Heart left ventricle (tissue), 16 donors: Measurements from ENCODE around the gene LRP1. TPM values are rescaled to one million over a fixed set of nuclear protein-coding genes. Genes with fewer than 3 reads are reported as not detected.

ENCODE experiments used
- ATAC-seq, 4 donors: fragments of 200-7000 bp; cut with Tn5 transposase; one replicate each; pipeline ENCODE4 v1.9.1; 2020 to 2022; ENCODE audit warnings: moderate library complexity in 4 of 4, mild to moderate bottlenecking in 3 of 4, moderate number of reproducible peaks in 1 of 4
- DNase-seq, 5 donors: peaks; one replicate each; pipeline ENCODE4 v3.0.0-alpha.2; 2020
- H3K27ac ChIP-seq, 12 donors: fragments of 200-600 bp; sonication (generic) in 4 of 12; one replicate each; pipeline versions ENCODE4 v1.5.0 to v1.8.0; 2016 to 2022; ENCODE audit warnings: mild to moderate bottlenecking in 2 of 12
- H3K27me3 ChIP-seq, 9 donors: fragments of 200-600 bp; sonication (generic) in 2 of 9; one replicate each; pipeline versions ENCODE4 v1.5.1 to v1.8.0; 2016 to 2022; ENCODE audit warnings: mild to moderate bottlenecking in 3 of 9
- H3K36me3 ChIP-seq, 9 donors: fragments of 200-600 bp; sonication (generic) in 2 of 9; one replicate each; pipeline versions ENCODE4 v1.5.0 to v1.8.0; 2018 to 2022; ENCODE audit warnings: mild to moderate bottlenecking in 2 of 9
- H3K4me1 ChIP-seq, 12 donors: fragments of 200-600 bp; sonication (generic) in 4 of 12; one replicate each; pipeline versions ENCODE4 v1.5.0 to v1.8.0; 2016 to 2022; ENCODE audit warnings: mild to moderate bottlenecking in 3 of 12
- H3K4me3 ChIP-seq, 12 donors: fragments of 200-600 bp; sonication (generic) in 4 of 12; one replicate each; pipeline versions ENCODE4 v1.5.0 to v1.8.0; 2017 to 2022; ENCODE audit warnings: mild to moderate bottlenecking in 9 of 12, moderate library complexity in 4 of 12
- H3K9me3 ChIP-seq, 12 donors: fragments of 200-600 bp; sonication (generic) in 4 of 12; one replicate each; pipeline versions ENCODE4 v1.5.0 to v1.8.0; 2016 to 2022; ENCODE audit warnings: mild to moderate bottlenecking in 1 of 12
- CTCF ChIP-seq, 12 donors: fragments of 200-600 bp; sonication (generic) in 4 of 12; IDR thresholded peaks; one replicate each; pipeline versions ENCODE4 v1.5.0 to v1.8.0; 2018 to 2022; ENCODE audit warnings: antibody characterized with exemption in 12 of 12, mild to moderate bottlenecking in 5 of 12
- POLR2A ChIP-seq, 2 donors: fragments of 450-650 bp; IDR thresholded peaks; one replicate each; pipeline ENCODE4 v1.6.1; 2017; ENCODE audit warnings: antibody characterized with exemption in 2 of 2, mild to moderate bottlenecking in 2 of 2, moderate library complexity in 2 of 2
- WGBS, 4 donors: extraction: QIAGEN DNeasy Blood & Tissue Kit in 2 of 4; methylation state at CpG; one replicate each; pipeline versions ENCODE4 v1.1.5 to v1.1.7; 2013 to 2018; 5-methylcytosine and 5-hydroxymethylcytosine counted together
- intact Hi-C, 10 donors: fragments of 100-400 bp; cut with DNase I; formaldehyde crosslinking; loops; one replicate each; pipeline versions ENCODE4 v1.11.1 to v1.14.2; 2022
- polyA plus RNA-seq, 2 donors: library from polyadenylated mRNA; stranded (reverse); fragments of 200-250 nt; gene quantifications; one replicate each; pipeline ENCODE4 v1.2.3, GENCODE V29; 2013
- total RNA-seq, 9 donors: library from RNA; depleted of rRNA in 2 of 9; stranded (reverse); fragments of >200 nt in 2 of 9; fragmentation: NEBNext Ultra II Directional in 3 of 9; extraction: Animal tissue kit (Norgen Biotek cat#: 25700) in 3 of 9; gene quantifications; one replicate each; pipeline versions ENCODE4 v1.1.0 to v1.2.4, GENCODE V29; 2016 to 2023
- donor health status: ischemic (EF 13 %, LVEDD 7.1; RV severe dilation, severe dysfunction).
- donor health status: healthy with polysubstance abuse.
- donor health status: DM: no; HTN: yes; CAD: no.
- donor health status: DM: no; HTN: no; CAD: no.
- donor health status: ischemic (EF 25% LVEDD 6.9; RV normal size, moderate dysfunction).
- donor health status: ischemic (EF 25% LVEDD 5.7; RV mildly dilated, moderate dysfunction).
- donor health status: healthy.
- donor health status: DM: yes; HTN: yes; CAD: no.
- donor health status: ischemic (EF 35%, LVEDD 5.7; RV mildly dilated, moderate dysfunction).
- donor health status: nonischemic (EF 11% LVEDD 7.7; RV severe dilation, severe dysfunction).
- donor health status: DM: yes; HTN: yes; CAD: no.
- donor health status: PGD.
- donor health status: ischemic (EF 29% LVEDD 5.4; RV normal size, mild dysfunction).
- donor health status: nonischemic (EF 23%, LVEDD 6.1; RV moderate dilation, normal function).

LRP1 gene
- total and polyA plus RNA-seq, 11 donors, result 23.0 to 316 (median 69.0) TPM

GRCh38 chr12:57164966-57165625 is 36.8 kb downstream of the LRP1 start:
- DNase-seq, result no peak
- Histone ChIP-seq H3K27ac (no peak overlapping the region), H3K4me1 (peaks cover 0 to 16% (median 0%) of the 10 kb centered on the region in 12 donors), H3K27me3 (no peaks in the 10 kb centered on the region), H3K9me3 (no peaks in the 10 kb centered on the region), H3K36me3 (peaks cover 0 to 100% (median 99%) of the 10 kb centered on the region in 9 donors), H3K4me3 (no peak overlapping the region)
- ATAC-seq, result no peak
- intact Hi-C loops, result no loop called here
- no peak for TF ChIP-seq POLR2A (IDR thresholded peaks at IDR 0.05)
- no peak for TF ChIP-seq CTCF (IDR thresholded peaks at IDR 0.05)
- 78 to 84% (median 79%) methylated on average over 13 of the region's 13 CpGs for WGBS, 4 donors

GRCh38 chr12:57165741-57166140 is 37.5 kb downstream of the LRP1 start:
- Histone ChIP-seq H3K36me3 (peaks cover 0 to 100% (median 99%) of the 10 kb centered on the region in 9 donors), H3K9me3 (no peaks in the 10 kb centered on the region), H3K27me3 (no peaks in the 10 kb centered on the region), H3K4me1 (peaks cover 0 to 9% (median 0%) of the 10 kb centered on the region in 12 donors), H3K4me3 (no peak overlapping the region), H3K27ac (no peak overlapping the region)
- intact Hi-C loops, result no loop called here
- no peak for TF ChIP-seq POLR2A (IDR thresholded peaks at IDR 0.05)
- TF ChIP-seq CTCF (IDR thresholded peaks at IDR 0.05), result no peak
- DNase-seq (no peak), ATAC-seq (no peak)
- WGBS, 4 donors, result 89 to 90% (median 90%) methylated on average over 13 to 19 of the region's 19 CpGs

- no peaks in the 10 kb centered on the region for H3K9me3 ChIP-seq
- H3K4me3 ChIP-seq, result no peak overlapping the region
- ATAC-seq, result no peak
- intact Hi-C loops, result no loop called here
- H3K4me1 ChIP-seq, result peaks cover 0 to 9% (median 0%) of the 10 kb centered on the region in 12 donors
- no peak for DNase-seq
- 70 to 80% (median 75%) methylated on average over 6 to 10 of the region's 10 CpGs for WGBS, 4 donors
- no peak overlapping the region for H3K27ac ChIP-seq
- no peak for TF ChIP-seq CTCF (IDR thresholded peaks at IDR 0.05)
- TF ChIP-seq POLR2A (IDR thresholded peaks at IDR 0.05), result no peak
- H3K27me3 ChIP-seq, result no peaks in the 10 kb centered on the region
- H3K36me3 ChIP-seq, result peaks cover 0 to 98% (median 90%) of the 10 kb centered on the region in 9 donors
Measured at GRCh38 chr12:57166971-57167371, 38.7 kb downstream of the LRP1 start.

GRCh38 chr12:57168058-57168457 is 39.8 kb downstream of the LRP1 start:
- no peaks in the 10 kb centered on the region for H3K9me3 ChIP-seq
- peaks cover 0 to 4% (median 0%) of the 10 kb centered on the region in 12 donors for H3K4me1 ChIP-seq
- DNase-seq (no peak), ATAC-seq (no peak)
- H3K4me3 ChIP-seq, result no peak overlapping the region
- intact Hi-C loops, result no loop called here
- H3K27ac ChIP-seq, result no peak overlapping the region
- TF ChIP-seq CTCF (IDR thresholded peaks at IDR 0.05), result no peak
- no peak for TF ChIP-seq POLR2A (IDR thresholded peaks at IDR 0.05)
- H3K27me3 ChIP-seq, result no peaks in the 10 kb centered on the region
- WGBS, 4 donors, result 80 to 87% (median 86%) methylated on average over 10 of the region's 10 CpGs
- H3K36me3 ChIP-seq, result peaks cover 0 to 95% (median 84%) of the 10 kb centered on the region in 9 donors
